ENCODE data around the gene ASS1.
"Not testable (repeated sequence)": the region's sequence is repeated elsewhere in the genome, so short reads cannot be mapped to it uniquely, and the experiment has no call there.

The ASS1 gene

GRCh38 chr9:130444565-130445221 lies at the start of gene ASS1:
ASS1 (plus strand) TSS chr9:130444961; CDS start chr9:130452229, 7,268 bp downstream.
- DNase-seq: no peak

- DNase-seq: no peak
These were observed 48.8 kb upstream of the ASS1 start for GRCh38 chr9:130395810-130396435.

- DNase-seq: no peak
These were observed 48.2 kb upstream of the ASS1 start for GRCh38 chr9:130396581-130396980.

GRCh38 chr9:130398487-130399240 lies 46.1 kb upstream of the ASS1 start:
- DNase-seq: no peak

GRCh38 chr9:130399768-130400167 lies 45.0 kb upstream of the ASS1 start:
- DNase-seq: no peak

- DNase-seq: no peak
These were observed 43.9 kb upstream of the ASS1 start for GRCh38 chr9:130400870-130401269.

- DNase-seq: not testable (repeated sequence)
These were observed 43.0 kb upstream of the ASS1 start for GRCh38 chr9:130401742-130402141.

GRCh38 chr9:130402243-130402642 lies 42.5 kb upstream of the ASS1 start:
- DNase-seq: no peak

GRCh38 chr9:130402645-130403440 lies 41.9 kb upstream of the ASS1 start:
- no peak for DNase-seq

- no peak for DNase-seq
These were observed 39.0 kb upstream of the ASS1 start for GRCh38 chr9:130405657-130406257.

GRCh38 chr9:130406278-130406895 lies 38.4 kb upstream of the ASS1 start:
- no peak for DNase-seq

GRCh38 chr9:130407916-130408663 lies 36.7 kb upstream of the ASS1 start:
- DNase-seq: peak in 1 of 2 donors; percentile 2

- no peak for DNase-seq
These were observed 36.1 kb upstream of the ASS1 start for GRCh38 chr9:130408669-130409068.

- peak; percentile 68 to 85 for DNase-seq
These were observed 35.5 kb upstream of the ASS1 start for GRCh38 chr9:130409246-130409645.

GRCh38 chr9:130410443-130410842 lies 34.3 kb upstream of the ASS1 start:
- DNase-seq: no peak

GRCh38 chr9:130411566-130411915 lies 33.2 kb upstream of the ASS1 start:
- no peak for DNase-seq

GRCh38 chr9:130414081-130414731 lies 30.6 kb upstream of the ASS1 start:
- no peak for DNase-seq

GRCh38 chr9:130414910-130415746 lies 29.6 kb upstream of the ASS1 start:
- DNase-seq: no peak

GRCh38 chr9:130417602-130418001 lies 27.2 kb upstream of the ASS1 start:
- no peak for DNase-seq

GRCh38 chr9:130418776-130419175 lies 26.0 kb upstream of the ASS1 start:
- no peak for DNase-seq

Data from inflammatory macrophage treated with lipopolysaccharide for 1 hour (primary cell).